Measurements from ENCODE around the gene SOCS6.

DNA sequence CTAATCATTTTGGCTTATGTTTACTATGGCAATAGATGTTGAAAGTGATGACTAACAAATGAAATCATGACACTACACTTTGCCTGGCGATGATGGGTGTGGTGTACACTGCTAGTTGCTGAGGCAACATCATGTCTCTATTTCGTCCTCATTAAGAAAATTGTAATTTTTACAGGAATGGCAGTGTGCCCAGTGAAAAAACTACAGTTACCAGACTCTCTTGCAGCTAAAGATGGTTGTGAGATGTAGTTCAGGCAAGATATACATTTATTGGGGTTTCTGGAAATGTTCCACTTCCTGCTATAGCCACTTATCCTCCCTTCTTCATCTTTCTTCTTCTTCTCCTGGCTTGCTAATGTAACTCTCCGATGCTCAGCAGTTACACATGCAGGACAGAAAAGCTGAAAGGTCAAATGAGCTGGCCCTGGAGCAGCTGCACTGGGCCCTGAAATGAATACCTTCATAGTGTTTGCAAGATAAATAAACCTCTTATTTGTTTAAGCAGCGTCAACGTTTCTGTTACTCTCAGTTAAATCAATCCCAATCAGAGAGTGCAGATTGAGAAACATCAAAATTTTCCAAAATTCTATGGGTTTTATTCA, 46.0 kb downstream of the SOCS6 start:
- TF ChIP-seq, protein P1, sequence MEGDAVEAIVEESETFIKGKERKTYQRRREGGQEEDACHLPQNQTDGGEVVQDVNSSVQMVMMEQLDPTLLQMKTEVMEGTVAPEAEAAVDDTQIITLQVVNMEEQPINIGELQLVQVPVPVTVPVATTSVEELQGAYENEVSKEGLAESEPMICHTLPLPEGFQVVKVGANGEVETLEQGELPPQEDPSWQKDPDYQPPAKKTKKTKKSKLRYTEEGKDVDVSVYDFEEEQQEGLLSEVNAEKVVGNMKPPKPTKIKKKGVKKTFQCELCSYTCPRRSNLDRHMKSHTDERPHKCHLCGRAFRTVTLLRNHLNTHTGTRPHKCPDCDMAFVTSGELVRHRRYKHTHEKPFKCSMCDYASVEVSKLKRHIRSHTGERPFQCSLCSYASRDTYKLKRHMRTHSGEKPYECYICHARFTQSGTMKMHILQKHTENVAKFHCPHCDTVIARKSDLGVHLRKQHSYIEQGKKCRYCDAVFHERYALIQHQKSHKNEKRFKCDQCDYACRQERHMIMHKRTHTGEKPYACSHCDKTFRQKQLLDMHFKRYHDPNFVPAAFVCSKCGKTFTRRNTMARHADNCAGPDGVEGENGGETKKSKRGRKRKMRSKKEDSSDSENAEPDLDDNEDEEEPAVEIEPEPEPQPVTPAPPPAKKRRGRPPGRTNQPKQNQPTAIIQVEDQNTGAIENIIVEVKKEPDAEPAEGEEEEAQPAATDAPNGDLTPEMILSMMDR (conservative IDR thresholded peaks at IDR 0.05; ENCODE audit: low read depth, low read length): no peak
- no peak for TF ChIP-seq EZH2 (IDR thresholded peaks at IDR 0.05; ENCODE audit: borderline replicate concordance, low read depth, low read length, poor library complexity, severe bottlenecking)
